Mesendoderm (in vitro differentiated cells): ENCODE measurements around the gene OR56B1.
A peak's percentile ranks its signal among the peaks of the same experiment; 100 is the strongest.
"Not testable (repeated sequence)": the region's sequence is repeated elsewhere in the genome, so short reads cannot be mapped to it uniquely, and the experiment has no call there.

Experiments
- DNase-seq: peaks from one replicate; pipeline ENCODE4 v3.0.0; 2013
- H2AK5ac ChIP-seq: 2 replicates; pipeline ENCODE4 v1.6.1; 2013; ENCODE audit warnings: low read length, inconsistent platforms
- H2BK120ac ChIP-seq: 2 replicates; pipeline ENCODE4 v1.6.1; 2013; ENCODE audit warnings: low read depth, mild to moderate bottlenecking, low read length, moderate library complexity, mixed read lengths
- H2BK15ac ChIP-seq: replicated peaks from 2 replicates; pipeline ENCODE4 v1.6.1; 2013; ENCODE audit warnings: low read depth, mild to moderate bottlenecking, moderate library complexity
- H2BK5ac ChIP-seq: 2 replicates; pipeline ENCODE4 v1.6.1; 2013; ENCODE audit warnings: low read length, inconsistent platforms
- H3K18ac ChIP-seq: 2 replicates; pipeline ENCODE4 v1.6.1; 2013; ENCODE audit warnings: mild to moderate bottlenecking, low read length, mixed read lengths
- H3K23ac ChIP-seq: one replicate; pipeline ENCODE4 v1.6.1; 2013; ENCODE audit warnings: low read length
- H3K27ac ChIP-seq: 2 replicates; pipeline ENCODE4 v1.5.1; 2013; ENCODE audit warnings: low read depth, mild to moderate bottlenecking, inconsistent platforms, low read length, moderate library complexity
- H3K27me3 ChIP-seq: 2 replicates; pipeline ENCODE4 v1.6.1; 2013; ENCODE audit warnings: low read length, control low read depth, mild to moderate bottlenecking, inconsistent platforms; ENCODE audit not compliant: insufficient read depth, poor library complexity
- H3K36me3 ChIP-seq: 2 replicates; pipeline ENCODE4 v1.6.1; 2013; ENCODE audit warnings: low read length, inconsistent platforms; ENCODE audit not compliant: control insufficient read depth, insufficient read depth
- H3K4ac ChIP-seq: one replicate; pipeline ENCODE4 v1.6.1; 2013; ENCODE audit warnings: low read depth, mild to moderate bottlenecking, low read length, moderate library complexity
- H3K4me1 ChIP-seq: 2 replicates; pipeline ENCODE4 v1.6.1; 2013; ENCODE audit warnings: low read depth, low read length, inconsistent platforms; ENCODE audit not compliant: control insufficient read depth
- H3K4me2 ChIP-seq: 2 replicates; pipeline ENCODE4 v1.6.1; 2013; ENCODE audit warnings: low read length
- H3K4me3 ChIP-seq: 2 replicates; pipeline ENCODE4 v1.5.1; 2013; ENCODE audit warnings: mild to moderate bottlenecking, low read length
- H3K56ac ChIP-seq: one replicate; pipeline ENCODE4 v1.6.1; 2013; ENCODE audit warnings: low read length
- H3K79me1 ChIP-seq: 2 replicates; pipeline ENCODE4 v1.6.1; 2013; ENCODE audit warnings: low read length, inconsistent platforms
- H3K79me2 ChIP-seq: 2 replicates; pipeline ENCODE4 v1.6.1; 2013; ENCODE audit warnings: mild to moderate bottlenecking, low read length; ENCODE audit not compliant: control insufficient read depth, insufficient read depth
- H3K9ac ChIP-seq: 2 replicates; pipeline ENCODE4 v1.6.1; 2013; ENCODE audit warnings: low read length, inconsistent platforms
- H4K5ac ChIP-seq: one replicate; pipeline ENCODE4 v1.6.1; 2013; ENCODE audit warnings: low read length
- H4K8ac ChIP-seq: one replicate; pipeline ENCODE4 v1.6.1; 2013; ENCODE audit warnings: low read depth, mild to moderate bottlenecking, control low read depth, low read length, moderate library complexity
- WGBS: extraction: QIAGEN DNeasy Blood & Tissue Kit; methylation state at CpG from one replicate; pipeline ENCODE4 v1.1.7; 2013; ENCODE audit warnings: low lambda C conversion rate, missing lambda C conversion rate; ENCODE audit not compliant: insufficient coverage; ENCODE audit errors: extremely low coverage; 5-methylcytosine and 5-hydroxymethylcytosine counted together

OR56B1 gene

DNA sequence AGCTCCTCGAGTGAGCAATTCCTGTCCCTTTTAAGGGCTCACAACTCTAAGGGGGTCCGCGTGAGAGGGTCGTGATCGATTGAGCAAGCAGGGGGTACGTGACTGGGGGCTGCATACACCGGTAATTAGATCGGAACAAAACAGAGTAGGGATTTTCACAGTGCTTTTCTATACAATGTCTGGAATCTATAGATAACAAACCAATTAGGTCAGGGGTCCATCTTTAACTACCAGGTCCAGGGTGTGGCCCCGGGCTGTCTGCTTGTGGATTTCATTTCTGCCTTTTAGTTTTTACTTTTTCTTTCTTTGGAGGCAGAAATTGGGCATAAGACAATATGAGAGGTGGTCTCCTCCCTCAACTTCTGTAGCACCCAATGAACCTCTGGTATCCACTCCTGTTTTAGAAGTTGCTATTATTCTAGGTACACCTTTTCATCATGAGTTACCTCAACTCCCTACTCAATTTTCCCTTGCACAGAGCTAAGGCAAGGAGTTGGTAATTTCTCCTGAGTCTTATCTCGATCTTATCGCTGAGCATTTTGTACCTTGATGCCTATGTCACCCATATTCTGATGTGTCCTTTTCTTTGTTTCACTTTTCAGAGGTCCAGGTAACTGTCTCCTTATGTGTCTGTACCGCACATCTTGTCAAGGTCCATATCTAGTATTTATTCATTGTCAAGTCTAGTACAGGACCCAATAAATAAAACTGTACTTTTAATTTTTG lies 44.8 kb upstream of the OR56B1 start:
- DNase-seq, H3K23ac ChIP-seq, H3K79me2 ChIP-seq, H3K36me3 ChIP-seq, H3K4me2 ChIP-seq, H4K8ac ChIP-seq, H3K4me1 ChIP-seq, H3K4me3 ChIP-seq, H3K4ac ChIP-seq, H3K9ac ChIP-seq, H3K56ac ChIP-seq, H2BK120ac ChIP-seq, H2BK5ac ChIP-seq, H3K27me3 ChIP-seq, H3K27ac ChIP-seq, H3K79me1 ChIP-seq, H3K18ac ChIP-seq, H4K5ac ChIP-seq, H2AK5ac ChIP-seq: not testable (repeated sequence)
- peak overlapping the region; percentile 74 for H2BK15ac ChIP-seq
- no CpG with 5 or more reads among the region's 12 CpGs for WGBS

DNA sequence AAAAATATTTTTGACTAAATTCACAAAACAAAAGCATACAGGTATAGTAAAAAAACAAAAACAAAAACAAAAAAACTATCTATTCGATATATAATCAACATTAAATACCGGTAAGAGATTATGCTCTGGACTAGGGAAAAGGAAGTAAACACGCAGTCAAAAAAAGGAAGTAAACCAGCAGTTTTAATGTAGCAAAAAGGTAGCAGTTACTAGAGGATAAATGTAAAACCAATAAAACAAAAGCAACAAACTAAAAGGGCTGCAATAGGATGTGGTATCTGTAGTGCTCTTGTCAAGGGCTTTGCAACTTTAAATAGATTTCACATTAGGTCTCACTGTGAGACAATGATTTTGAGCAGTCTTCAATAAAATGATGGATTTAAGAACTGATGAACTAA lies 44.3 kb upstream of the OR56B1 start:
- no peak overlapping the region for H2BK5ac ChIP-seq
- H3K79me1 ChIP-seq = no peaks in the 10 kb centered on the region
- H4K8ac ChIP-seq = no peak overlapping the region
- no peak overlapping the region for H2BK15ac ChIP-seq
- H2AK5ac ChIP-seq = no peak overlapping the region
- H3K4me1 ChIP-seq = peaks cover 2% of the 10 kb centered on the region
- H3K79me2 ChIP-seq = no peaks in the 10 kb centered on the region
- H4K5ac ChIP-seq = no peak overlapping the region
- H3K27ac ChIP-seq = no peak overlapping the region
- H3K4me3 ChIP-seq = no peak overlapping the region
- no peak overlapping the region for H3K9ac ChIP-seq
- H3K23ac ChIP-seq = no peak overlapping the region
- no peak overlapping the region for H3K18ac ChIP-seq
- no peaks in the 10 kb centered on the region for H3K36me3 ChIP-seq
- H3K4me2 ChIP-seq = no peak overlapping the region
- H3K56ac ChIP-seq = no peak overlapping the region
- WGBS = 100% methylated on average over 1 of the region's 3 CpGs
- DNase-seq = no peak
- no peaks in the 10 kb centered on the region for H3K27me3 ChIP-seq
- no peak overlapping the region for H3K4ac ChIP-seq
- H2BK120ac ChIP-seq = no peak overlapping the region

DNA sequence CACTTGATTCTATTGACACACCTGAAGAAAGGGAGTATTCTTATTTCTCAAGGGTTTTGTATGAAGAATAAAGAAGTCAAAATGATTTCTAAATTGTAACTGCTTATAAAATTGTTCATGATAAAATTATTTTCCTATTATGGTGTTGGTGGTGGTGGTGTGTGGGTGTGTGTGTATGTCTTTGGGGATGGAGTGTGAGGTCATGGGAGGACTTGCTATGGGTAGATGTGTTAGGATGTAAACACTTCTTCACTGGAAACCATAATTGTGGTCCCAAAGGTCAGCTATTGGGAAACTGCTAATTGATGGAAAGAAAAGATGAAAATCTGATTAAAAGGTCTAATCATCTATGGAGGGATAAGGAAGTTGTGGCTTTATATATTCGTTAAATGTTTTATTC lies 41.6 kb upstream of the OR56B1 start:
- no peak overlapping the region for H3K9ac ChIP-seq
- H3K23ac ChIP-seq = no peak overlapping the region
- H2BK15ac ChIP-seq = no peak overlapping the region
- H3K36me3 ChIP-seq = no peaks in the 10 kb centered on the region
- no peak overlapping the region for H2BK120ac ChIP-seq
- H2BK5ac ChIP-seq = no peak overlapping the region
- WGBS = no CpG with 5 or more reads among the region's 1 CpG
- no peaks in the 10 kb centered on the region for H3K79me2 ChIP-seq
- H3K27me3 ChIP-seq = no peaks in the 10 kb centered on the region
- no peak overlapping the region for H2AK5ac ChIP-seq
- no peak overlapping the region for H3K56ac ChIP-seq
- H4K8ac ChIP-seq = no peak overlapping the region
- H4K5ac ChIP-seq = no peak overlapping the region
- H3K18ac ChIP-seq = no peak overlapping the region
- DNase-seq = no peak
- H3K27ac ChIP-seq = no peak overlapping the region
- H3K79me1 ChIP-seq = no peaks in the 10 kb centered on the region
- H3K4ac ChIP-seq = no peak overlapping the region
- peaks cover 2% of the 10 kb centered on the region for H3K4me1 ChIP-seq
- H3K4me2 ChIP-seq = no peak overlapping the region
- no peak overlapping the region for H3K4me3 ChIP-seq

DNA sequence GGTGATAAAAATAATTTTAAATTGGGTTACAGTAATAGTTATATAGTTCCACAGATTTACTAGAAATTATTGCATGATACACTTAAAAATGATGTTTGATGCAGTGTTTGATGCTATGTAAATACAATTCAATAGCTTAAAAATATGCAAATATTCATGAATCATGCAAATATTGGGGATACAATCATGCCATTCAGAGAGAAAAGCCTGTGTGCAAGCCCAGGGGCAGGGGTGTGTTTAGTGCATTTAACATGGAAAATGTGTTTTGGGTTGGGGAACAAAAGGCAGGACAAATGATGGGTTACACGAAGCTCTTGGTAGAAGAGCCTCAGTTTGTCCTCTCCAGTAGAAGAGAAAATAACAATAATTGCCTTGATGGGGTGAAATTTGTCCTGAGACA lies 40.7 kb upstream of the OR56B1 start:
- Histone ChIP-seq H3K56ac (no peak overlapping the region), H3K9ac (no peak overlapping the region), H2BK15ac (no peak overlapping the region), H3K79me1 (no peaks in the 10 kb centered on the region), H2BK5ac (no peak overlapping the region), H3K4ac (no peak overlapping the region), H3K18ac (no peak overlapping the region), H2AK5ac (no peak overlapping the region), H3K79me2 (no peaks in the 10 kb centered on the region), H3K23ac (no peak overlapping the region), H4K5ac (no peak overlapping the region), H3K4me3 (no peak overlapping the region), H3K27me3 (no peaks in the 10 kb centered on the region), H4K8ac (no peak overlapping the region), H3K4me1 (no peaks in the 10 kb centered on the region), H2BK120ac (no peak overlapping the region), H3K27ac (no peak overlapping the region), H3K36me3 (no peaks in the 10 kb centered on the region), H3K4me2 (no peak overlapping the region)
- no CpG with 5 or more reads among the region's 1 CpG for WGBS
- no peak for DNase-seq

DNA sequence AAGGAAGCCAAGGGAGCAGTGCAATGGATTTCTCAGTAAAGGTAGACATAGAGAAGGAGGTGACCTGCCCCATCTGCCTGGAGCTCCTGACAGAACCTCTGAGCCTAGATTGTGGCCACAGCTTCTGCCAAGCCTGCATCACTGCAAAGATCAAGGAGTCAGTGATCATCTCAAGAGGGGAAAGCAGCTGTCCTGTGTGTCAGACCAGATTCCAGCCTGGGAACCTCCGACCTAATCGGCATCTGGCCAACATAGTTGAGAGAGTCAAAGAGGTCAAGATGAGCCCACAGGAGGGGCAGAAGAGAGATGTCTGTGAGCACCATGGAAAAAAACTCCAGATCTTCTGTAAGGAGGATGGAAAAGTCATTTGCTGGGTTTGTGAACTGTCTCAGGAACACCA lies 40.0 kb upstream of the OR56B1 start:
- no peaks in the 10 kb centered on the region for H3K4me1 ChIP-seq
- no peaks in the 10 kb centered on the region for H3K79me2 ChIP-seq
- no peak overlapping the region for H2AK5ac ChIP-seq
- no peak overlapping the region for H2BK15ac ChIP-seq
- no peak overlapping the region for H3K4me3 ChIP-seq
- no peak overlapping the region for H3K18ac ChIP-seq
- H3K4me2 ChIP-seq = no peak overlapping the region
- no peak overlapping the region for H3K9ac ChIP-seq
- no peaks in the 10 kb centered on the region for H3K27me3 ChIP-seq
- no peak overlapping the region for H2BK120ac ChIP-seq
- no CpG with 5 or more reads among the region's 2 CpGs for WGBS
- no peak overlapping the region for H2BK5ac ChIP-seq
- DNase-seq = no peak
- no peak overlapping the region for H3K56ac ChIP-seq
- no peak overlapping the region for H3K27ac ChIP-seq
- no peak overlapping the region for H3K23ac ChIP-seq
- no peak overlapping the region for H3K4ac ChIP-seq
- H4K8ac ChIP-seq = no peak overlapping the region
- no peak overlapping the region for H4K5ac ChIP-seq
- H3K36me3 ChIP-seq = no peaks in the 10 kb centered on the region
- H3K79me1 ChIP-seq = no peaks in the 10 kb centered on the region

DNA sequence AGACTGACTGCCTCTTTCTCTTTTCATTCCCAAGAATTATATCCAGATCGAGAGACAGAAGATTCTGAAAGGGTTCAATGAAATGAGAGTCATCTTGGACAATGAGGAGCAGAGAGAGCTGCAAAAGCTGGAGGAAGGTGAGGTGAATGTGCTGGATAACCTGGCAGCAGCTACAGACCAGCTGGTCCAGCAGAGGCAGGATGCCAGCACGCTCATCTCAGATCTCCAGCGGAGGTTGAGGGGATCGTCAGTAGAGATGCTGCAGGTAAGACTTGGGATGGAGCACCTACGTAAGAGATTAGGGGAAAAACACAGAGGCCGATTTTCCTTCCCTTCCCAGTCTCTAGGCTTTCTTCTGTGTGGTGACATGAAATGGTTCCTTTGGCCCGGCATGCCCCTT lies 38.0 kb upstream of the OR56B1 start:
- no peak overlapping the region for H3K23ac ChIP-seq
- H3K9ac ChIP-seq = no peak overlapping the region
- H3K27ac ChIP-seq = no peak overlapping the region
- H4K8ac ChIP-seq = no peak overlapping the region
- H3K4me3 ChIP-seq = no peak overlapping the region
- H3K18ac ChIP-seq = no peak overlapping the region
- H2BK120ac ChIP-seq = no peak overlapping the region
- H3K4ac ChIP-seq = no peak overlapping the region
- no peak for DNase-seq
- H3K4me2 ChIP-seq = no peak overlapping the region
- no CpG with 5 or more reads among the region's 7 CpGs for WGBS
- H4K5ac ChIP-seq = no peak overlapping the region
- no peak overlapping the region for H3K56ac ChIP-seq
- H2AK5ac ChIP-seq = no peak overlapping the region
- H3K27me3 ChIP-seq = no peaks in the 10 kb centered on the region
- H3K79me2 ChIP-seq = no peaks in the 10 kb centered on the region
- H2BK5ac ChIP-seq = no peak overlapping the region
- no peak overlapping the region for H2BK15ac ChIP-seq
- no peaks in the 10 kb centered on the region for H3K36me3 ChIP-seq
- no peaks in the 10 kb centered on the region for H3K4me1 ChIP-seq
- no peaks in the 10 kb centered on the region for H3K79me1 ChIP-seq
